ENCODE results near the gene MOCOS.

MOCOS gene

DNA sequence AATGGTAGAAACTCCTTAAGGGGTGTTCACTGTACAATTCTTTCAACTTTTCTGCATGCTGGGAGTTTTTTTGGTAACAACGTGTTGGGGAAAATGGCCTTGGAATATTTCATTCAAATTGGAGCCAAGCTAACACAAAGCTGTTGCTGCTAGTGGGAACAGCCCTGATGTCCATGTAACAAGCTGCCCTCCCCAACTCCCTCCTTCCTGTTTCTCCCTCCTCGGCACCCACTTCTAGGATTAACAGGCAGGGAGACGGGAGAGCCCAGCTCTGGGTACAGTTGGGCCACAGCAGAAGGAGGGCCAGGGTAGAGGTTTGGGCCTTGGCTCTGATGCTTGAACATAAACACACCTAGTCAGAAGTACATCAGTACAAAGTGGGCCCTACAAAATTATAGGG lies 9.4 kb upstream of the MOCOS start:
- no peak for DNase-seq

DNA sequence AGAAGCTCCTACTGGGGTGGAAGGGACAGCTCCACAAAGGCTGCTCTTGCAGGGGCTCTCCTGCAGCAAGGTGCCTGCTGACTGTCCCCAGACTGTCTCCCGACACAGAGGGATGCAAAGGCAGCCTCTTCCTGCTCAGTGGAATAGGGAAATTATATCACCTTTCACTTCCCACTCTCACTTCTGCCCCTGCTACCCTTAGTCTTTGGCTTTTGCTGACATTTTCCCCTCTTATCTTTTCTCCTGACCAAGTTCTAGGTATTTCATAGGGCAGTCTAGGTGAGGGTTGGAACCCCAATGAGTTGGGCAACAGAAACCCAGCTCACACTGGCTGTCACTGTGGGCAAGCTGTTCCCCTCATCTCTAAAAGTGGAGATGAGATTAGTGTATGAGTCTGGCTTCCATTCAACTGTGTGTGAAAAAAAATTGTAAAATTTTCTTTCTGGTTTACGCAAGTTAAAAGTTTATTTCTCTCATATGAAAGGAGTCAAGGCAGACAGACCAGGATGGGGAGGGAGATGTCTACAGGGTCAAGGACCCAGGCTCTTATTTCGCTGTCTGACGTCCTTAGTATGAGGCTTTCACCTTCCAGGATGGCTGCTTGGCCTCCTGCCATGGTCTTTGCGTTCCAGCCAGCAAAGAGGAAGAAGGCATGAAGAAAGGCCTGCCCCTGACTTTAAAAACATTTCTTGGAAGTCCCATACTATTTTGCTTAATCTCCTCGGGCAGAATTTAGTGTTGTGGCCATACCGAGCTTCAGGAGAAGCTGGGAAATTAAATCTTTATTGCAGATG lies 7.5 kb upstream of the MOCOS start:
- DNase-seq, result peak in 22 of 51 donors; percentile 1 to 42 (median 14)

DNA sequence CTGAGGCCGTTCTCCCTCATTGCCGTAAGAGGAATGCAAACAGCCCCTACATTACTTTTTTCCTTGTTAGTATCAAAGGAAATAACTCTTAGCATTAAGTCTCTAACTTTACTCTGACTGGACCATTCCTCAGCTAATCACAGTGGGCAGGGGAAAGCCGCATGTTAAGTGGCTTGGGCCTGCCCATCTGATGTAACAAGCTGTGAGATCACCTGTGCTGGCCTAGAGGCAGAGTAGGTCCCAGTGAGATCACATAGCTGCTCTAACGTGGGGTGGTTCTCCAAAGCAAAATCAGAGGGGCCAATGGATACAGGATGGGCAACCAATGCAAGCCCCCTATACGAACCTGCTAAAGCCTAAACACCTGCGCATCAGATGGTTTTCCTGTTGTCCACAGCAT lies 5.9 kb upstream of the MOCOS start:
- no peak for DNase-seq

DNA sequence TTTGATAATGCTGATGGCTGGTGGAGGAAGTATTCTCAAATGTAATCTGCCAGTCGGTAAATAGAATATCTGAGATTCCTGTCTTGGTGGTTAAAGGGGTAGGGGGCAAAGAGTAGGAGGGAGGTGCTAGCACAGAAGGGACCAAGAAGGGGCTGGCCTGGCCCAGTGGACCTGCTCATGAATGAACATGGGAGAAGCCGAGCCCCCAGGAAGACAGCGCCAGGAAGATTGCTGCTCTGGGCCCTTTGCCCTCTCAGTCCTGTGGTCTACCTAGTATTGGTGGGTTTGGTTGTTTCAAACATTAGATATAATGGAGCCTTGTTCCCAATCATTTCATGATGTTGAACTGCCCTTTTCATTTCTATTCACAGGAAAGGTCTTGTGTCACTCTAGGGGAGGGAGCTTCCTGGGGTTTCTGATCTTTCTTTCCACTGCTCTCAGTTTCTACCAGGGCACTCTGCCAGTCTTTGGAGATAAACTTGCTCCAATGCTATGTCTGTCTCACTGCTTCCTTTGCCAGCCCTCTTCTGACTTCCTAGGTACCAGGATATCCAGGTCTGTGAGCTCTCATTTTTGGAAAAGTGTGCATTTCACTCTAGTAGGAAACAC lies 5.3 kb upstream of the MOCOS start:
- DNase-seq, result no peak

GRCh38 chr18:36183033-36183432 lies 4.3 kb upstream of the MOCOS start:
- DNase-seq, result no peak

DNA sequence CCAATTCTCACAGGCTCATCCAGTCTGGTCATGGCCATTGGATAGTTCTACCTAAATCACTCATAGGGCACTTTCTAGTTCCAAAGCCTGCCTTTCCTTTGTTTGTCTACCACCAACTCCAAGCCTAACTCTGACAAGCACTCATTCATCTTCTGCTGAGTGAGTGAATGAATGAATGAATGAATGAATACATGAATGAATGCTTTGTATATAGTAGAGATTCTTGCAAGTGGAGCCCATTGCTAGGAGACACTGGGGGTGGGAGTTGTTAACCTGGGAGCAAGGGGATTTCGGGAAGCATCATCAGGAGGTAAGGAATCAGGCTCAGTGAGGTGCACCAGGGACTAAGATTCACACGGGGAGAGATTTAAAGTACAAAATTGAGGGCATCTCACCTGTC lies 3.3 kb upstream of the MOCOS start:
- DNase-seq, result no peak

GRCh38 chr18:36185157-36185556 lies 2.1 kb upstream of the MOCOS start:
- DNase-seq, result no peak

DNA sequence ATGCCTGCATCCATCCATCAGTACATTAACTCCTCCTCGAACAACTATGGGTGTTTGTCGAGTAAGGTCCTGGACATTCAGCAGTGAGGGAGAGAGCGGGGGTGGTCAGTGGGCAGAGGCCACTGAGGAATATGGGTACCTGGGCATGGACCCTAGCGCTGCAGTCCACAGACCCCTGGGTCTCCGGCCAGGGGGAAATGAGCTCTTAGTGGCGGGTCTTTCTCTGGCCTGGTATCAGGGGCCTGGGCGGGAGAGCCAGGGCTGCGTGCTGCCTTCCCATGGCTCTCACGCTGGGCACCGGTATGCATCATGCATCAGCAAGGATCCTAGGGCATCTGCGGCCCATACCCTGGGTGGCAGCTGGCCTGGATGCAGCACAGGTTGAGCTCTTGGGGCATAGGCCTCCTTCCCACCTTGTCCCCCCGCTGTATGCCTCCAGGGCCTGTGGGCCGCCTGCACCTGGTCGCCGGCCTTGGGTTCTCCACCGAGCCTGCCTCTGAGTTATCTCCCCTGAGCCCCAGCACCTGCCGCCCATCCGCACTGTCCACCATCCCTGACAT lies 1.3 kb upstream of the MOCOS start:
- DNase-seq, result no peak

- no peak for DNase-seq
Observed at GRCh38 chr18:36186461-36187192, 670 bp upstream of the MOCOS start.

- no peak for DNase-seq
Observed at GRCh38 chr18:36187826-36188721, 777 bp downstream of the MOCOS start.

DNA sequence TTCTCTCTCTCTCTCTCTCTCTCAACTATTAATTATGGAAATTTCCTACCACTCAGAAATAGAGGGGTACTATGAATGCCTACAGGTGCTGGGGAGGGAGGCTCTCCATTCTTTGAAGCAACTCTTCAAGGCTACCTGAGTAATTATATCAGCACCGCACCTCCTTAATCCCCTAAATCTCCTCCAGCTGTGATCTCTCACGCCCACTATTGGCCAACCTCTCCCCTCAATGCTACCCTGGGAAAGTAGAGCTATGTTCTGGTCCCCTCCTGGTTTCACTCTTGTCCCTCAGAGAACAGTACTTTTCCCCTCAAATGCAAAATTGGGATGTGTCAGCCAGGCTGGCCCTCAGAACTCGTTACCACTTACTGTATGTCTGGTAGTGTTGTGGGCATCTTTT lies 1.6 kb downstream of the MOCOS start:
- no peak for DNase-seq

DNA sequence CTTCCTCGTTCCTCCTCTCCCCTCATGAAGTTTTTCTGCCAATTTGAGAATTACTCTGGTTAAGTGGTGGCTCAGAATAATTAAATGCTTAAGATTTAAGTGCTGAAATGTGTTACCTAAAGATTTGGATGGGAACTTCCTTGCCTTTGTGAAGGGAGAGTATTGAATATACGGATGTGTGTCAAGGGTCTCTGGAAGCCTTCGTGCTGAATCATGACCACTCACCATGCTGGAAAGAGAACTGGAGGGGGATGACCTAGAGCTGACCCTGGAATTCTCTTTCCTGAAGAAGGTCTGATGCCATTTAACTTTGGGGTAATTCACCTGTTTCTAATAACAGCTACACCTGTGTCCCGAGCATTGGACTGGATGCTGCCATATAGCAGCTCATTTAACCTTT lies 2.2 kb downstream of the MOCOS start:
- DNase-seq, result no peak

GRCh38 chr18:36191286-36191685 lies 4.0 kb downstream of the MOCOS start:
- no peak for DNase-seq

GRCh38 chr18:36191711-36192110 lies 4.4 kb downstream of the MOCOS start:
- no peak for DNase-seq

DNA sequence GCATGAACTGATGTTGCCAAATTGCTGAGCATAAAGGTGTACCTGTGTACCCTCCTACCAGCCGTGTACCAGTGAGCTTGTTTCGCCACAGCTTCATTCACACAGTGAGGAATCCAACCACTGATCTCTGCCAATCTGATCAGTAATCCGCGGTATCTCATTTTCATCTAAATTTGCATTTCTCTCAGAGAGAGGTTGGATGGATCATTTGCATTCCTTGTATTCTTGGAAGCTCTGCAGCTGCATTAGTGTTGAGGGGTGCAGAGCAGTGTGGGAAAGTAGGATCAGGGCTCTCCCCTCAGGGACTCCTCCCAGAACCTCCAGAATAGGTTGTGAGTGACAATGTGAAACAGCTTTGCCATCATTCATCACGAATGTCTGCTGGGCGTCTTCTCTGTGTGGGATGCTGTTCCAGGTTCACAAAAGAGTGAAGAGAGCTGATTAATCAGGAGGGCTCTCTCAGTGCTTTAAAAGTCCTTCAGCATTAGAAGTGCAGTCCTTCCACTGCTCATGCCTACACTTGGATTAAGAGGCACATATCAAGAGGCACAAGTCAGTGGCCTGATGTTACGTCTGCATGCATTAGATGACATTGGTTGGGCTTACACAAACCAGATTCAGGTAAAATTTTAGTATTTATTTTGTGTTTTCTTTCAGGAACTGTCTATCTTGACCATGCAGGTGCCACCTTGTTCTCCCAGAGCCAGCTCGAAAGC lies 7.5 kb downstream of the MOCOS start:
- DNase-seq, result no peak

DNA sequence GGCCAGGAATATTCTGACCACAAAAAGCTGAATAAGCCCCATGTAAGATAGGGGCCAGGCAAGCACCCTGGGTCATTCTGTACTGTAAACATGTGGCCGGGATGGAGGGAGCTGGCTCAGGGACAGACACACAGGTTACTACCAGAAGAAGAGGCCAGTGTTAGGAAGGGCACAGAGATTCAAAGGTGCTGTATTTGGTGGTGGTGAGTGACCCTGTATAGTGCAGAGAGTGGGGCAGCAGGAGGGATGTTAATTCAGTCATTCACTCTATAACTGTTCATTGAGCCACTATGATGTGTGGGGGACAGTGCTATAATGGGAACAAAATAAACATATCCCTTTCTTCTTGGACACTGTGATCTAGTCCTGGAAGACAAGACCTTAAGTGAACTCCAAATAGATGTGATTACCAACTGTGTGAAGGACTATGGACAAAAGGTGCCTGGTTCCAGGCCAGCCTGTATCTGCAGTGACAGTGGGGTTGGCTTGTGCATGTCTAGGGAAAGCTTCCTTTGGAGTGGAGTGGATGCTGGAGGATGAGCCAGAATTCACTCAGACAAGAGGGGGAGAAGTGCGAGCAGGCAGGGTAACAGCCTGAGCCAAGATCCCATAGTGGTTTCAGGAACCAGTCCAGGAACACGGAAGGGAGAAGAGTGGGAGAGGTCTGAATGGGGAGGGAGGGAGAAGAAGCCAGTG lies 8.3 kb downstream of the MOCOS start:
- DNase-seq, result no peak

DNA sequence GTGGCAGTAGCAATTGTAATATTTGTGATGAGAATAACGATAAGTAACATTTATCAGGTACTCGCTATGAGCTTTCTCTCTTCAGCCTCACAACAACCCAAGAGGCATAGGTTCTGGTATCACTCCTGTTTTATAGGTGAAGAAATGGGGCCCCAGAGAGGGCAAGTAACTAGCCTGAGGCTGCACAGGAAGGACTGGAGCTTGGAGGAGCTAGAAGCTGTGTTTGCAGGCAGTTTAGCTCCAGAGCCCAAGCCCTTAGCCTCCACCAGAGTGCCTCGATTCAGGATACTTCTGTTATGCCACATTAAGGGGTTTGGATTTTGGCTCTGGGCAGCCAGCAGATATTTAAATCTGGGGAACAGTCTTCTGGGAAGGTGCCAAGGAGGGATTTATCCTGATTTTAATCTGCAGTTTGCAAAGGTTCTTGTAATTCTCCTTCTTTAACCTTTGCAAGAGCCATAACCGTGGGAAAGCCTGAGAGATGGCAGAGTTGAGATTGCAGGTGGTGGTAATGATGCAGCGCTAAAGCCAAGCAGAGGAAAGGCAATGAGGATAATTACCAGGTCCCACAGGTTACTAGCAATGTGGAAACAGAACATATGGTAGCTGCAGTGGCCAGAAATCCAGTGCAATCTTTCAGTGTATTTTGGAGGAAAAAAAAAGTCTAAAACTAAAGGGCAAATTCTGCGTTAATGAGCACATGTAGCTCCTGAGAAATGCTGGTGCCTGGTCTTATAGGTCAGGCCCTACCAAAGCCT lies 9.1 kb downstream of the MOCOS start:
- no peak for DNase-seq

GRCh38 chr18:36197511-36198166 lies 10.3 kb downstream of the MOCOS start:
- no peak for DNase-seq
